Mesenchymal stem cell (in vitro differentiated cells and primary cell): Measurements from ENCODE around the gene NOTCH2.
"Not testable (repeated sequence)": the region's sequence is repeated elsewhere in the genome, so short reads cannot be mapped to it uniquely, and the experiment has no call there.

ENCODE experiments used
- DNase-seq: peaks from one replicate; pipeline ENCODE4 v3.0.0-alpha.2; 2013
- H2AFZ ChIP-seq: one replicate; pipeline ENCODE4 v1.6.1; 2013; ENCODE audit warnings: low read depth, mild to moderate bottlenecking, control low read depth, inconsistent platforms, low read length, moderate library complexity
- H2AK5ac ChIP-seq: 2 replicates; pipeline ENCODE4 v1.6.1; 2013; ENCODE audit warnings: low read length, moderate library complexity, mild to moderate bottlenecking, inconsistent platforms; ENCODE audit not compliant: severe bottlenecking
- H2BK120ac ChIP-seq: one replicate; pipeline ENCODE4 v1.6.1; 2013; ENCODE audit warnings: low read depth, mild to moderate bottlenecking, inconsistent platforms, low read length, moderate library complexity
- H2BK12ac ChIP-seq, 2 experiments: one replicate each; pipeline ENCODE4 v1.6.1; 2013; ENCODE audit warnings: inconsistent platforms in 2 of 2, low read length in 2 of 2, mild to moderate bottlenecking in 2 of 2, moderate library complexity in 2 of 2, control low read depth in 1 of 2
- H2BK15ac ChIP-seq: one replicate; pipeline ENCODE4 v1.6.1; 2013; ENCODE audit warnings: mild to moderate bottlenecking, low read depth, inconsistent platforms; ENCODE audit not compliant: poor library complexity, severe bottlenecking
- H2BK5ac ChIP-seq: 2 replicates; pipeline ENCODE4 v1.6.1; 2013; ENCODE audit warnings: low read depth, mild to moderate bottlenecking, low read length, control low read depth, inconsistent platforms; ENCODE audit not compliant: poor library complexity, severe bottlenecking
- H3K14ac ChIP-seq, 2 experiments: one replicate each; pipeline ENCODE4 v1.6.1; 2013; ENCODE audit warnings: inconsistent platforms in 2 of 2, low read length in 2 of 2, control low read depth in 1 of 2, mild to moderate bottlenecking in 1 of 2, moderate library complexity in 1 of 2
- H3K18ac ChIP-seq, 2 experiments: one replicate each; pipeline ENCODE4 v1.6.1; 2013; ENCODE audit warnings: inconsistent platforms in 2 of 2, low read length in 2 of 2, control low read depth in 1 of 2, low read depth in 1 of 2, mild to moderate bottlenecking in 1 of 2
- H3K23ac ChIP-seq, 2 experiments: one replicate each; pipeline ENCODE4 v1.6.1; 2013; ENCODE audit warnings: inconsistent platforms in 2 of 2, low read length in 2 of 2, mild to moderate bottlenecking in 2 of 2, moderate library complexity in 2 of 2, control low read depth in 1 of 2
- H3K27ac ChIP-seq: 2 replicates; pipeline ENCODE4 v1.5.1; 2013; ENCODE audit warnings: mild to moderate bottlenecking, moderate library complexity, low read length, control low read depth, inconsistent platforms; ENCODE audit not compliant: poor library complexity, severe bottlenecking
- H3K27me3 ChIP-seq, 2 experiments: 2 replicates each; pipeline versions ENCODE4 v1.6.1 to v1.7.0; 2013; ENCODE audit warnings: low read length in 2 of 2, mild to moderate bottlenecking in 2 of 2, moderate library complexity in 2 of 2, control low read depth in 1 of 2, inconsistent platforms in 1 of 2; ENCODE audit not compliant: control insufficient read depth in 1 of 2, insufficient read depth in 1 of 2
- H3K36me3 ChIP-seq, 2 experiments: 2 replicates each; pipeline versions ENCODE4 v1.6.1 to v1.7.0; 2013; ENCODE audit warnings: low read length in 2 of 2, control low read depth in 1 of 2, inconsistent platforms in 1 of 2, low read depth in 1 of 2, mild to moderate bottlenecking in 1 of 2; ENCODE audit not compliant: insufficient read depth in 2 of 2, control insufficient read depth in 1 of 2
- H3K4ac ChIP-seq, 2 experiments: one replicate each; pipeline ENCODE4 v1.6.1; 2013; ENCODE audit warnings: inconsistent platforms in 2 of 2, low read length in 2 of 2, mild to moderate bottlenecking in 2 of 2, moderate library complexity in 2 of 2, control low read depth in 1 of 2, low read depth in 1 of 2
- H3K4me1 ChIP-seq: 2 replicates; pipeline ENCODE4 v1.6.1; 2013; ENCODE audit warnings: low read depth, low read length, control low read depth; ENCODE audit not compliant: control insufficient read depth, insufficient read depth
- H3K4me2 ChIP-seq: 2 replicates; pipeline ENCODE4 v1.6.1; 2013; ENCODE audit warnings: low read length, mild to moderate bottlenecking, inconsistent platforms; ENCODE audit not compliant: poor library complexity, severe bottlenecking
- H3K4me3 ChIP-seq, 2 experiments: 2 replicates each; pipeline versions ENCODE4 v1.5.1 to v1.7.0; 2013; ENCODE audit warnings: low read length in 2 of 2, mild to moderate bottlenecking in 2 of 2, control low read depth in 1 of 2, low read depth in 1 of 2; ENCODE audit not compliant: insufficient read depth in 1 of 2
- H3K79me1 ChIP-seq: replicated peaks from 2 replicates; pipeline ENCODE4 v1.6.1; 2013; ENCODE audit warnings: mild to moderate bottlenecking, control low read depth, low read length, inconsistent platforms; ENCODE audit not compliant: poor library complexity, severe bottlenecking
- H3K9ac ChIP-seq: 2 replicates; pipeline ENCODE4 v1.7.0; 2013; ENCODE audit warnings: mild to moderate bottlenecking, low read length, moderate library complexity
- H3K9me3 ChIP-seq: 2 replicates; pipeline ENCODE4 v1.7.0; 2013; ENCODE audit warnings: mild to moderate bottlenecking, low read length; ENCODE audit not compliant: control insufficient read depth
- H4K8ac ChIP-seq: one replicate; pipeline ENCODE4 v1.6.1; 2013; ENCODE audit warnings: inconsistent platforms, mild to moderate bottlenecking, low read length, moderate library complexity
- H4K91ac ChIP-seq: one replicate; pipeline ENCODE4 v1.6.1; 2013; ENCODE audit warnings: mild to moderate bottlenecking, low read length, inconsistent platforms
- WGBS: methylation state at CpG from one replicate; pipeline ENCODE4 v1.1.7; 2013; ENCODE audit warnings: mixed read lengths; 5-methylcytosine and 5-hydroxymethylcytosine counted together

NOTCH2 gene

GRCh38 chr1:119981986-119982815 is 87.3 kb downstream of the NOTCH2 start:
- H3K23ac ChIP-seq: no peak overlapping the region
- no peak overlapping the region for H2AK5ac ChIP-seq
- H3K27ac ChIP-seq: no peak overlapping the region
- peaks cover 5 to 42% of the 10 kb centered on the region in 2 experiments for H3K36me3 ChIP-seq
- H3K18ac ChIP-seq: no peak overlapping the region
- H2BK120ac ChIP-seq: no peak overlapping the region
- H3K4me1 ChIP-seq: peaks cover 4% of the 10 kb centered on the region
- DNase-seq: peak; percentile 12
- 98% methylated on average over 1 of the region's 1 CpG for WGBS
- H4K8ac ChIP-seq: no peak overlapping the region
- H3K4me2 ChIP-seq: no peak overlapping the region
- no peaks in the 10 kb centered on the region for H3K9me3 ChIP-seq
- H2BK12ac ChIP-seq: no peak overlapping the region
- H2BK5ac ChIP-seq: no peak overlapping the region
- no peak overlapping the region for H3K4me3 ChIP-seq
- no peak overlapping the region for H3K9ac ChIP-seq
- no peak overlapping the region for H2AFZ ChIP-seq
- peaks cover 21% of the 10 kb centered on the region for H3K79me1 ChIP-seq
- H3K27me3 ChIP-seq: no peaks in the 10 kb centered on the region
- H2BK15ac ChIP-seq: no peak overlapping the region
- H4K91ac ChIP-seq: no peak overlapping the region
- H3K4ac ChIP-seq: no peak overlapping the region
- H3K14ac ChIP-seq: no peak overlapping the region

- Histone ChIP-seq H2BK5ac (no peak overlapping the region), H2BK120ac (no peak overlapping the region), H3K9me3 (no peaks in the 10 kb centered on the region), H2AFZ (no peak overlapping the region), H4K91ac (no peak overlapping the region), H3K4ac (no peak overlapping the region), H3K4me2 (no peak overlapping the region), H3K79me1 (peaks cover 21% of the 10 kb centered on the region), H2BK15ac (no peak overlapping the region), H2AK5ac (no peak overlapping the region), H3K14ac (no peak overlapping the region), H3K36me3 (peaks cover 5 to 39% of the 10 kb centered on the region in 2 experiments), H2BK12ac (no peak overlapping the region), H3K18ac (no peak overlapping the region), H3K27me3 (no peaks in the 10 kb centered on the region), H3K9ac (no peak overlapping the region), H4K8ac (no peak overlapping the region), H3K27ac (no peak overlapping the region), H3K4me3 (no peak overlapping the region), H3K4me1 (peaks cover 2% of the 10 kb centered on the region), H3K23ac (no peak overlapping the region)
- WGBS: 88% methylated on average over 4 of the region's 5 CpGs
- DNase-seq: no peak
Observed at GRCh38 chr1:119981496-119981895, 88.0 kb downstream of the NOTCH2 start.

- over 99% methylated on average over 4 of the region's 4 CpGs for WGBS
- Histone ChIP-seq H4K8ac (no peak overlapping the region), H3K4me1 (peaks cover 2% of the 10 kb centered on the region)
Observed at GRCh38 chr1:119978018-119978505, 91.4 kb downstream of the NOTCH2 start.

GRCh38 chr1:119977113-119977736 is 92.2 kb downstream of the NOTCH2 start:
- H4K91ac ChIP-seq, H4K8ac ChIP-seq: not testable (repeated sequence)

More at GRCh38 chr1:119978018-119978505, 91.4 kb downstream of the NOTCH2 start:
- no peak overlapping the region for H3K4ac ChIP-seq
- H4K91ac ChIP-seq: no peak overlapping the region
- no peak overlapping the region for H2BK15ac ChIP-seq
- H2BK5ac ChIP-seq: no peak overlapping the region
- H2BK12ac ChIP-seq: no peak overlapping the region
- H3K4me3 ChIP-seq: no peak overlapping the region
- H3K18ac ChIP-seq: no peak overlapping the region
- no peak overlapping the region for H2AFZ ChIP-seq
- H3K9me3 ChIP-seq: no peaks in the 10 kb centered on the region
- no peaks in the 10 kb centered on the region for H3K27me3 ChIP-seq
- H2AK5ac ChIP-seq: no peak overlapping the region
- H3K23ac ChIP-seq: no peak overlapping the region
- no peak overlapping the region for H3K9ac ChIP-seq
- no peak overlapping the region for H2BK120ac ChIP-seq
- DNase-seq: no peak
- H3K79me1 ChIP-seq: peaks cover 35% of the 10 kb centered on the region
- no peak overlapping the region for H3K4me2 ChIP-seq
- peaks cover 10 to 32% of the 10 kb centered on the region in 2 experiments for H3K36me3 ChIP-seq
- H3K27ac ChIP-seq: no peak overlapping the region
- no peak overlapping the region for H3K14ac ChIP-seq

More at GRCh38 chr1:119977113-119977736, 92.2 kb downstream of the NOTCH2 start:
- H2AFZ ChIP-seq, H3K9me3 ChIP-seq, H2AK5ac ChIP-seq, H3K18ac ChIP-seq, H3K27me3 ChIP-seq, H3K9ac ChIP-seq, DNase-seq, H3K14ac ChIP-seq, H2BK120ac ChIP-seq, H2BK5ac ChIP-seq, H2BK12ac ChIP-seq, H3K4me1 ChIP-seq, H3K4me3 ChIP-seq, H3K4me2 ChIP-seq, H3K27ac ChIP-seq, H3K4ac ChIP-seq, H2BK15ac ChIP-seq, H3K23ac ChIP-seq: not testable (repeated sequence)
- Histone ChIP-seq H3K79me1 (peaks cover 32% of the 10 kb centered on the region), H3K36me3 (peaks cover 10 to 36% of the 10 kb centered on the region in 2 experiments)
- WGBS: 100% methylated on average over 3 of the region's 8 CpGs
